HG03575 (cell line): ENCODE measurements around the gene PLCB1.

Source experiments
- ATAC-seq: cut with Tn5 transposase; IDR thresholded peaks from one replicate; pipeline ENCODE4 v1.9.1; 2021; ENCODE audit not compliant: unreplicated experiment, insufficient number of reproducible peaks, low FRiP score; ENCODE audit errors: extremely low read depth

PLCB1 gene

GRCh38 chr20:8532169-8532568, 400.1 kb downstream of the PLCB1 start:
- ATAC-seq, result no peak

GRCh38 chr20:8534368-8535160, 402.5 kb downstream of the PLCB1 start:
- no peak for ATAC-seq

- no peak for ATAC-seq
Observed at GRCh38 chr20:8535403-8536261, 403.6 kb downstream of the PLCB1 start.

GRCh38 chr20:8536262-8536618, 404.2 kb downstream of the PLCB1 start:
- ATAC-seq, result no peak

GRCh38 chr20:8540466-8540865, 408.4 kb downstream of the PLCB1 start:
- ATAC-seq, result no peak

GRCh38 chr20:8542110-8542486, 410.0 kb downstream of the PLCB1 start:
- ATAC-seq, result no peak

- ATAC-seq, result no peak
Observed at GRCh38 chr20:8545212-8545611, 413.1 kb downstream of the PLCB1 start.

- no peak for ATAC-seq
Observed at GRCh38 chr20:8547035-8547650, 415.1 kb downstream of the PLCB1 start.

- ATAC-seq, result no peak
Observed at GRCh38 chr20:8547968-8548588, 416.0 kb downstream of the PLCB1 start.

GRCh38 chr20:8549192-8549591, 417.1 kb downstream of the PLCB1 start:
- no peak for ATAC-seq

GRCh38 chr20:8557711-8558110, 425.6 kb downstream of the PLCB1 start:
- ATAC-seq, result no peak

GRCh38 chr20:8562356-8562755, 430.3 kb downstream of the PLCB1 start:
- ATAC-seq, result no peak

GRCh38 chr20:8568075-8568474, 436.0 kb downstream of the PLCB1 start:
- ATAC-seq, result no peak

- ATAC-seq, result no peak
Observed at GRCh38 chr20:8569766-8570165, 437.7 kb downstream of the PLCB1 start.

GRCh38 chr20:8571611-8572010, 439.5 kb downstream of the PLCB1 start:
- no peak for ATAC-seq

GRCh38 chr20:8573686-8574085, 441.6 kb downstream of the PLCB1 start:
- ATAC-seq, result no peak

- ATAC-seq, result no peak
Observed at GRCh38 chr20:8575114-8575513, 443.0 kb downstream of the PLCB1 start.

- no peak for ATAC-seq
Observed at GRCh38 chr20:8578161-8578865, 446.2 kb downstream of the PLCB1 start.

- ATAC-seq, result no peak
Observed at GRCh38 chr20:8579035-8579434, 447.0 kb downstream of the PLCB1 start.
